Kidney glomerular epithelial cell (primary cell): ENCODE measurements around the gene PSMG3.
"Not testable (repeated sequence)": the region's sequence is repeated elsewhere in the genome, so short reads cannot be mapped to it uniquely, and the experiment has no call there.

Experiments used
- DNase-seq: peaks from one replicate; lab custom pipeline; 2025; lab: John Stamatoyannopoulos, UW

PSMG3 gene

DNA sequence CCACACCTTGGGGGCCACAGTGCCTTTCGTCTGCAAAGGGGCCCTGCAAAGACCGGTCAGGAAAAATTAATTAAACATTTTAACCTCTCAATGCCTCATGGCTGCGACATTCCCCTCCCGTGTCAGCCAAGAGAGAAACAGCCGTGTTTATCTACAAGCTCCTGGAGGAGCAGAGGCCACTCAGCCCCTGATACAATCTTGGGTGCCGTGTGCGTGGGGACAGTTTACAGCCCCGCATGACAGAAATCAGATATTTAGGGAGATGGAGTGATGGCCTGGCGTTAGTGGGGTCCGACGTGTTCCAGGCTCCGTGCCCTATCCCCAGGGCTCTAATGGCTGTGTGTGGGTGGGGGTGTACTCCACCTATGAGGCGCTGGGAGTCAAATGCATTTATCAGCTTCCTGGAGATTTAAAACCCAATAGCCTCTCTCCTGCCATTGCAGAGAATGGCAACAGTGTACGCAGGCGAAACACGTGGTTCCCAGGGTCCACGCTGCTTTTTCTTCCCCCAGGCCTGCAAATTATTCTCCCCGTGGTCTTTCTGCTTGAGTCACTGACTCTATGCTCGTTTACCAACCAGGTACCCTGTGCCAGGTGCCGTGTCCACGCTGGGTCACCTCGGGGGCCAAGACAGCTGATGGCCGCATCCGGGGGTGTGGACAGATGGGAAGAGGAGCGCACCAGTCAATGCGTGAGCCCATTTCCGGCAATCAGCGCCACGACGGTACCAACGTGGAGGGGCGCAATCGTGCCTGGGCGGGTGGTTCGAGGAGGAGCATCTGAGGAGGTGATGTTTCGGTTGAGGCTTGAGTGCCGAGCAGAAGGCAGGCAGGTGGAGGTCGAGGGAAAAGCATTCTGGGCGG is 26.6 kb upstream of the PSMG3 start:
- no peak for DNase-seq

DNA sequence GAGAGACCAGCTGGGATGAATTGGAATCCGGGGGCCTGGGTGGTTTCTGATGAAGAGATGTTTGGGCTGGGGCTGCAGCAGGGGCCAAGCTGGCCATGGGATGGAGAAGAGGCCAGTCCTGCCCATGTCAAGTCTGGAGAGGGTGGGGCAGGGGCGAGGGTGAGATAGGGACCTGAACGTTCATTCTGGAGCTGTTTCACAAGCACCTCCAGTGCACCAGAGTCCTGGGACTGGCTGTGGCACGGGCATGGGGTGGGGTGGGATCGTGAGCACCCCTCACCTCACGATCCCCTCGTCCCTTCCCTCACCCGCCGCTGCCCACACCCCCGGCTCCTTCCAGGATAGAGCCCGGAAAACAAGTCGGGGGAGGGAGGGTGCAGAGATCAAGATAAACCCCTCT is 25.8 kb upstream of the PSMG3 start:
- no peak for DNase-seq

DNA sequence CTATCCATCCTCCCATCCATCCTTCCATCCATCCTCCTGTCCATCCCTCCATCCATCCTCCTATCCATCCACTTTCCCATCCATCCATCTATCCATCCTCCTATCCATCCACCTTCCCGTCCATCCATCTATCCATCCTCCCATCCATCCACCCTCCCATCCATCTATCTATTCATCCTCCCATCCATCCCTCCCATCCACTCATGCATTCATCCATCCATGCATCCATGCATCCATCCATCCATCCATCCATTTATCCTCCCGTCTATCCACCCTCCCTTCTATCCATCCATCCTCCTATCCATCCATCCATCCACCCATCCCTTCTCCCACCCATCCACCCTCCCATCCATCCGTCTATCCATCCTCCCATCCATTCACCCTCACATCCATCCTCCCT is 25.2 kb upstream of the PSMG3 start:
- DNase-seq, result no peak

DNA sequence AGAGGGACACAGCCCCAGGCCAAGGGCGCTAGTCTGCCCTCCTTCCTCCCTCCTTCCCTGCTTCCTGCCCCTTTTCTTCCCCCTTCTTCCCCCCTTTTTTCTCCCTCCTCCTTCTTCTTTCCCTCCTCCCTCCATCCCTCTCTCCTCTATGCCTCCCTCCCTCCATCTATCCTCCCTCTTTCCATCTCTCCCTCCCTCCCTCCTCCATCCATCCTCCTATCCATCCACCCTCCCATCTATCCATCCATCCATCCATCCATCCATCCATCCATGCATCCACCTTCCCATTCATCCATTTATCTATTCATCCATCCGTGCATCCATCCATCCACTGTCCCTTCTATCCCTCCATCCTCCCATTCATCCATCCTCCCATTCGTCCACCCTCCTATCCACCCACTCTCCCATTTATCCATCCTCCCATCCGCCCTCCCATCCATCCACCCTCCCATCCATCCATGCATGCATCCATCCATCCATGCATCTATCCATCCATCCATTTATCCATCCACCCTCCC is 24.1 kb upstream of the PSMG3 start:
- DNase-seq, result no peak

DNA sequence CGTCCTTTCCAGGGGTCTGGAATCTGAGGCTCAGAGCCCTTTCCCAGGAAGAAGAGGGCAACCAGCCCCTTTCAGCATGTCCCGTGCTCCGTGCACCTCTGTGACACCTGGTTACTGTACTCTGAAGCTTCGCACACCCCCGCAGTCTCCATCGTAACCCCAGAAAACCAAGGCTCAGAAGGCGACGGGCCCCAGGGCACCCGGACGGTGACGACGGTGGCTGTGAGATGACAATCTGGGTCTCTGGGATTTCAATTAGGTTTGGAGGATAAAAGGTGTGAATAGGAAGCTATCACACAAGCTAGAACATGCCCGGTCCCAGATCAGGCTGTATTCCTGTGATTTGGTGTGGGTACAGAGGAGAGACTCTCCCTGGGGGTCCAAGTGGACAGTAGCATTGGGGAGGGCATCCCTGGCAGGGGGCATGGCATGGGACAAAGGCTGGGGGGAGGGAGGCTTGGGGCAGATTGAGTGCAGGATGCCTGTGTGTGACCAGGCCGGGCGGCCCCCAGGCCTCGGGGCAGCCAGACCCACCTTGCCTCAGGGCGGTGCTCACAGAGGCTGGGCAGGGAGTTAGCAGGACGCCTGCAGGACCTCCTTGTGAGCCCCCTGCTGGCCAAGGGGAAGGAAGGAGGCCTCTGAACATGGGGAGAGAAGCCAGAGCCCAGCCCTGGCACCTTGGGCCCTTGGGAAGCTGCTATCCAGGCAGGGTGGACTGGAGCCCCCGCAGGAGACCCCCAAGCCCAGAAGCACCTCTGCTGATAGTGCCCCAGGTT is 23.4 kb upstream of the PSMG3 start:
- no peak for DNase-seq

DNA sequence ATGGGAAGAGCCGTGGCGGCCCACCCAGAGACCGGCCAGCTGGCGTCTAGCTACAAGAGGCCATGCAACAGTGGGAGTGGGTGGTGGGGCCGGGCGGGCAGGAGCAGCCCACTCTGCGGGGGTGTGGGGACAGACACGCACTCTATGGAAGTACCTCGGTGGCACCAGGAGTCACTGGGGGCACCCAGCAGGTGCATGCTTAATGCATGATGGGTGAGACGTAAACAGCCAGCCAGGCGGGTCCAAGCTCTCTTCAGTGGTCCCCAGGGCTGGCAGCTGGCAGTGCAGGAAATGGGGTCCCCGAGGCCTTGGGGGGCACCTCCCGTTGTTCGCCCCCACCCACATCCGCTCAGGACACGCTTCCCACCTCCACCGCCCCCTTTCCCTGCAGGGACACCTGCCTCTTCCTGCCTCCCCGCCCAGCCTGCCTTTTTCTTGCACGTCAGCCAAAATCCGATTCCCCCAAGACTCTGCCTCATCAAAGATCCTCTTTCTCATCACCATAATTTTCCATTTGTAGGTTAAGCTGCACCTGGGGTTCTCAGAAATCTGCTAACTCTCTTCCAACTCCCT is 22.6 kb upstream of the PSMG3 start:
- DNase-seq, result no peak

DNA sequence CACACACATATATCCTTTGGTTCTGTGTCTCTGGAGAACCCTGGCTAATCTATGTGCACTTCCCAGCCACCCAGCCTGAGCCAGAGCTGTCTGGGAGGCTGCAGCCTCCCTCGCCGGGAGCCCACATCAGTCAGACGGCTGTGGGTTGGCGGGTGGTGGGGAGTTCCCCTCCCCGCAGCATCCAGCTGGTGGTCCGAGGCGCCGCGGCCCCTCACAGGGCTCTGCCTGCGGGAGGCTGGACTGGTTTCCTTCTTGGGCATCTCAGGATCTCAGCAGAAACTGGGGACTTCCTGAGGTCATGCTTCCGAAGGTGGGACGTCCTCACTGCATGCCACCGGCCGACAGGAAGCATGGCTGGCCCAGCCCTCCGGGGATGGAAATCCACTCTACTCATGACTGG is 22.0 kb upstream of the PSMG3 start:
- DNase-seq, result no peak

DNA sequence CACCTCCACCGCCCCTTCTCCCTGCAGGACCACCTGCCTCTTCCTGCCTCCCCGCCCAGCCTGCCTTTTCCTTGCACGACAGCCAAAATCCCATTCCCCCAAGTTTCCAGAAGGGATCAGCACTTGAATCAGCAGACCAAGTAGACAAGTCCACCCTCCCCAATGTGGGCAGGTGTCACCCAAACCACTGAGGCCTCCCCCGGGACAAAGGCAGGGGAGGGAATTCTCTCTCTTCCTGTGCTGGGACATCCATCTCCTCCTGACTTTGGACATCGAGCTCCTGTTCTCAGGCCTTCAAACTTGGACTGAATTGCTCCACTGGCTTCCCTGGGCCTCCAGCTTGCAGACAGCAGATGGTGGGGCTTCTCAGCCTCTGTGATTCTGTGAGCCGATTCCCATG is 21.6 kb upstream of the PSMG3 start:
- no peak for DNase-seq

DNA sequence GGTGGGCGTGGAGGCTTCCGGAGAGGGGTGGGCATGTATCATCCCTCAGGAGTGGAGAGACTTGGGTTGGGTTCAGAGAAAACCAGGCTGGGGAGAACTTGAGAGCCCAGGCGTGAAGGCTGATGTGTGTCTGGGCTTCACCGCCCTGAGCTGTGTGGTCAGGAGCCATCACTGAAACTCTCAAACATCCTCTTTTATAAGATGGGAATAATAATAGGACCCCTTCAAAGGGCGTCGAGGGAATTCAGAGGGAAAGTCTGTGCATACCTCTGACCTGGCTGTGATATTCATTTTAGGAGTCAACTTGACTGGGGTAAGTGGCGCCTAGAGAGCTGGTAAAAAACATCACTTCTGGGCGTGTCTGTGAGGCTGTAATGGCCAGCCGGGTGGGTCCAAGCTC is 21.1 kb upstream of the PSMG3 start:
- DNase-seq, result no peak

DNA sequence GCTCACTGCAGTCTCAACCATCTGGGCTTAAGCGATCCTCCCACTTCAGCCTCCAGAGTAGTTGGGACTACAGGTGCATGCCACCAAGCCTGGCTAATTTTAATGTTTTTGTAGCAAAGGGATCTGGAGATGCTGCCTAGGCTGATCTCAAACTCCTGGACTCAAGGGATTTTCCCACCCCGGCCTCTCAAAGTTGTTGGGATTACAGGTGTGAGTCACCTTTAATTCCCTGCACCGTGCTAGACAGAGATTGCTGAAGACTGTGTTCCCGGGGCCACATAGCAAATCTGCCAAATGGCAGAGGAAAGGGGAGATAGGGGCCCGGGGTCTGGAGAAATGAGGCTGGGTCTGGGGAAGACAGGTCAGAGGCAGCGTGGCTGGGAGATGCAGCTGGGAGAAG is 20.6 kb upstream of the PSMG3 start:
- no peak for DNase-seq

DNA sequence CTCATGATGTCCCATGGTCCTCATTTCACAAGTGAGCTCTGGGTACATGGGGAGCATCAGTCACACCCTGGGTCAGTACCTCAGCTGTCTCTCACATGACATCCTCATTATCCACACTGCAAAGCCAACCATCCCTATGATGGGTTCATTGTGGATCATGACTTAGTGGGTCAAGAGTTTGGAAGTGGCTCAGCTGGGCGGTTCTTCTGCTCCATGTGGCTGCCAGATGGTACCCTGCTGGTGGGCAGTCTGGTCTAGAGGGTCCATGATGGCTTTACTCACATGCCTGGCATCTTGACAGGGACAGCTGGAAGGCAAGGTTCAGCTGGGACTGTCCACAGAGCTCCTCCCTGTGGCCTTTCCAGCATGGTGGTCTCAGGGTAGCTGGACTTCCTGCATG is 19.1 kb upstream of the PSMG3 start:
- no peak for DNase-seq

DNA sequence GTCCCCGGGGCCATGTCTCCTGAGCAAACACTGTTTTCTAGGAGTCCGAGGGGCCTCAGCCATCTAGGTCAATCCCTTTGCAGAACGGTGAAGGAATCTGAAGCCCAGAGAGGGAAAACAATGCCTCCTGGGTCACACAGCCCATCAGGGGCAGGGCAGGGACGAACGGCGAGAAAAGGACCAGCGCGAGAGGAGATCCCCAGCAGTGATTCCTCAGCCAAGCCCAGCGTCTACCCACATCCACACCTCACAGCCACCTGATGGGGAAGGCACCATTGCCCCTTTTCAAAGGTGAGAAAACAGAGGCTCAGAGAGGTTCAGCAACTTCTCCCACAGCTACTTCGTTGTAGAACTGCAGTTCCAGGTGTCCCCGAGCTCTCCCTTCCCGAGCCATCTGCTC is 17.9 kb upstream of the PSMG3 start:
- no peak for DNase-seq

DNA sequence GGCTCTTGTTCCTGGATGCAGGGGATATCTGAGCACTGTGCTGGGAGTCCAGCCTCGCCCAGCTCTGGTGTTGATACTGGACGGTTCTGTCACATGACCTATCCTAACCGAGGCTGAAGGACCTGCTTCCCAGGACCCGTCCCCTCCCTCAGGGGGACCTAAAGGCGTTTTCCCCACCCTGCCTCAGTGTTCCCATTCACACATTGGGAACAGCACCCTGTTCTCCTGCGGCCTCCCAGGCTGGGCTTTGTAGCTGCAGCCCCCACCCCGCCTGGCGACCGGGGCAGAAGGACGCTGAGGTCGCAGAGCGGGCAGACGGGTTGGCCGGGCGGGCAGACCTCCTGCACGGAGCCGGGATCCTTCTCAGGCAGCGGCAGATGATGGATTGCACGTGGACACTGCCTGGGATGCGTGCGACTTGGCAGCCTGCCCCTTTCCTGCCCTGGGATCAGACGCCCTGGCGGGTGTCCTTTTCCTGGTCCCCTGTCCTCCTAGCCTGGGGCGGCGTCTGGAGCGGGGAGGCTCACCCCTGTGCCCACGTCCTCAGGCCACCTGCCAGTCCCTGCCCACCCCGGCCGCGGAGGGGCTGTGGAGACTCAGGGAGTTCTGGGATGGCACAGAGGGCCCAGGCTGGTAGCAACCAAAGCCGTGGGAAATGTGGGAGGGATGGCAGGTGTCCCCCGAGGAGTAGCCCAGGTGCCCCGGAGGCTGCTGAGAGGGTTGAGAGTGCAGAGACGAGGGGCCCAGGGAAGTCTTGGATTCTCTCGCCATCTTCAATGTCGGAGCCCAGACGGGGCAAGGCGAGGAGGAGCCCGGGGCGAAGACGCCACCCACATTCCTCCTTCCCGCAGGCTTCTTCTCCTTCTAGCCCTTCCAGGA is 17.2 kb upstream of the PSMG3 start:
- no peak for DNase-seq

DNA sequence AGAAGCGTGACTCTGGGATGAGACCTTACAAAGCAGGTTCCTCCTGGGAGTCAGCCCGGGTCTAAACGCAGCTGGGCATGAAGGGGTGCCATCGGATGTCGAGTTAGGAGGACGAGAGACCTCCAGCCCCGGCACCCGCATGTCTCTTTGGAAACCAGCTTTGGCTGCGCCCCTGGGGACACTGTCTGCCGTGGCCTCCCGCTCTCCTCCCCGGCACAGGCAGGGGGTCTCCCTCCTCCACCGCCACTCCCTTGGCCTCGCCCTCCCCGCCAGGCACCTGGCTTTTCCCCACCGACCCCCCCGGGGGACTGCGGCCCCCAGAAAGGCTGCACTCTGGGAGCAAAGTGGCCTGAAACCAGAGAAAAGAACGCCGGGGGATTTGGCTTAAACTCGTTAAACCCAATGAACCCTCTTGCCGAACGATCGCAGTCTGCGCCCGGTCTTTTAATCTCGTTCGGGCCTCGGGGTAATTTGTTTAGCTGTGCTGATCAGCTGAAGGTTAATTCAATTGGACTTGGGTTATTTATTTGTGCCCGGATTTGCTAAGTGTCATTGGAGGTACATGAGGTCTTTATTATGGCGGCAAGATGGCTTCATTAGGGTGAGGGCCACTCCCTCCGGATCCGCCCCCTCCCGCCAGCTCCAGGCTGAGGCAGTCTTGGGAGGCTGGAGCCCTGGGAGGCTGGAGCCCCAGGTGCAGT is 16.4 kb upstream of the PSMG3 start:
- no peak for DNase-seq

DNA sequence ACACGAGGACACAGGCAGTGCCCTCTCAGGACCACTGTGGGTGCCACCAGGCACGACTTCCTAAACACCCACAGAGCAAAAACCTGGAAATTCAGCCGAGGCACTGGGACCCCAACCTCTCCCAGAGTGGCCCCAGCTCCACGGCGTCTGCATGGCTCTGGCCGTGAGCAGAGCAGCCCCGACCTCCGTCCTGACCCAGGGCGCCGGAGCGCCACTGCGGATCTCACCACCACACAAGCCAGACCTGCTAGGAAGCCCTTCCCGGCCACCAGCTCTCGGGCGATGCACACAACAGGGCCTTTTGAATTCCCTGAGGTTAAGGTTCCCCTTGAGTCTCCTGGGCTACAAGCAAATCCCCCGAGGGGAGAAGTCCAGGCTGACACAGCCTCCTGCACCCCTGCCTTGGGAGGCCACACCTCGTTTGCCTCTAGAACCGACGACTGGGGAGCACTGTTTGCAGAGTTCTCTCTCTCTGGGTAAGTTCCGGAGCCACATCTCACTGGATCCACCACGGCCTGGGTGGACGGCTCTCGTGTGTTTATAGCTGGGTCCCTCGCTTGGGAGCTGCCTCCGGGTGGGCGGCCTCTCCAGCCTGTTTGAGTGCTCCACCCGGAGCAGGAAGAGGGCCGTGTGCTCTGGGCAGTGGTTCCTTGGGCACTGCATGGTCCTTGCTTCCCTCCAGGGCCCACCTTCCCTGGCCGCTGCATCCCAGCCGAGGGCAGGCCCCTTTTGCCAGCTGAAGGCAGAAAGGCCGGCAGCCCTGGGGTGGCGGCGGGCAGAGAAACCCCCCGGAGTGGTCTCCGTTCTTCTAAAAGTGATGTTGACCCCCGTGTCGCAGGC is 15.5 kb upstream of the PSMG3 start:
- no peak for DNase-seq

DNA sequence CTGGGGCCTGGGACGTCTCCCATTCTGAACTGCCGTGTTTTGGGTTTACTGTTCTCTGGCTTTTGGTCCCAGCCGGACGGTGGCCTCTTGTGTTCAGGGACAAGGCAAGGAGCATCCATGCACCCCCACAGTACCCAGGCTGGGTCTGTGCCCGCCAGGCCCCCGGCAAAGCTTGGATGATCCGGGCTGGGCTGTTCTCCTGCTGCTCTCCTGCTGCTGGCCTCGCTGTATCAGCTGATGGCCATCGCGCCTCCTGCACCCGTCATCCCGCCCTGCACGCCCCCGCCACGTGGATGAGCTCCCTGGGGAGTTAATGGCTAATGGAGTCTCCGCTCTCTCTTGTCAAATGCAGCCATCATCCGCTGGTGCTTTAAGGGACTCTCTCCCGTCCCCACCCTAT is 14.9 kb upstream of the PSMG3 start:
- DNase-seq, result no peak

DNA sequence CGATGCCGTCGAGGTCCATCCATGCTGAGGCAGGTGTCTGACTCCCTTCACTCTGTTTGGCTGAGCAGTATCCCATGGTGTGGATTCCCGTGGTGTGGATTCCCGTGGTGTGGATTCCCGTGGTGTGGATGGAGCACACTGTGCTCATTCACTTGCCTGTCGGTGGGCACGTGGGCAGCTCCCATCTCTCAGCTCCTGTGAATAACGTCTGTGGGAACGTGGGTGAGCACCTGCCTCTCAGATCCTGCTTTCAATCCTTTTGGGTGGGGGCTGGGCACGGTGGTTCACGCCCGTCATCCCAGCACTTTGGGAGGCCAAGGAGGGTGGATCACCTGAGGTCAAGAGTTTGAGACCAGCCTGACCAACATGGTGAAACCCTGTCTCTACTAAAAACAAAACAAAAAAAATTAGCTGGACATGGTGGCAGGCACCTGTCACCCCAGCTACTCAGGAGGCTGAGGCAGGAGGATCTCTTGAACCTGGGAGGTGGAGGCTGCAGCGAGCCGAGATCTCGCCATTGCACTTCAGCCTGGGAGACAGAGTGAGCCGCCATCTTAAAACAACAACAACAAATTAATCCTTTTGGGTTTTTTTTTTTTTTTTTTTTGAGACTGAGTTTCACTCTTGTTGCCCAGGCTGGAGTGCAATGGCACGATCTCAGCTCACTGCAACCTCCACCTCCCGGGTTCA is 13.6 kb upstream of the PSMG3 start:
- not testable (repeated sequence) for DNase-seq

DNA sequence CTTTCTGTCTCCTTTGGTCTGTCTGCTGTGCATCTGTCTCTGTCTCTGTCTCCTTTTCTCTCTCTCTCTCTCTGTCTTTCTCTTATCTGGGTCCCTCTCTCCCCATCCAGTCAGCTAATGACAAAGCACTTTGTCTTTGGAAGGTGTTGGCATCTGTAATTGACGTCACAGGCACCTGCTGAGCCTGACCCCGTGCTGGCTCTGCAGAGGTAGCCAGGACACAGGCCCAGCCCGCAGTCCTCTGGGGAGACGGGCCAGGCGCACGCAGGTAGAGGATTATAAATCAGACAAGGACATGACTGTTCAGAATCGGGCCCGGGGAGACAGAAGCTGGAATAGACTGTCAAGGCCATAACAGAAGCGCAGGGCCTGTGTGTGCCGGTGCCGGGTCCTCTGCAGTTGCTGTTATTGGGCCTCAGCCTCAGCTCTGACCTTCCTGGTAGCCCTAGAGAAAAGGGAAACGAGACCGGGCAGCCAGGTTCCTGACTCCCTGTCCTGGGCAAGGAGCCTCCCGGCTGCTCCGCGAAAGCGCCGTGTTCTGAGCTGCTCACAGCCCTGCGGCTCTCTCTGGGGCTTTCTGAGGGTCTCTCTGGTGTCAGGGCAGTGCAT is 10.7 kb upstream of the PSMG3 start:
- no peak for DNase-seq
